ENCODE results near the gene TSPAN15. TPM values are rescaled to one million over a fixed set of nuclear protein-coding genes. Genes with fewer than 3 reads are reported as not detected.

TSPAN15 gene
- total RNA-seq, 2 experiments from 2014 or later = 2.4 to 3.1 TPM

- CTCF ChIA-PET (ENCODE audit: unreplicated experiment) = no interaction called here
- Histone ChIP-seq H4K20me1 (ENCODE audit: insufficient read depth, low read length) (no peaks in the 10 kb centered on the region), H2AFZ (ENCODE audit: low read length) (no peak overlapping the region), H3K36me3 (ENCODE audit: insufficient read depth, low read length) (no peaks in the 10 kb centered on the region), H3K4me1 (ENCODE audit: insufficient read depth, low read length, poor library complexity, severe bottlenecking) (no peaks in the 10 kb centered on the region), H3K4me3 (ENCODE audit: low read depth, low read length, poor library complexity, severe bottlenecking) (no peak overlapping the region), H3K79me2 (ENCODE audit: insufficient read depth, low read depth, low read length) (no peaks in the 10 kb centered on the region), H3K4me2 (ENCODE audit: low read length) (no peak overlapping the region), H3K9me3 (ENCODE audit: low read length) (no peaks in the 10 kb centered on the region), H3K9me2 (ENCODE audit: insufficient read depth, low read length) (no peaks in the 10 kb centered on the region), H3K27ac (ENCODE audit: low read depth, low read length, poor library complexity, severe bottlenecking) (no peak overlapping the region)
- no peak for TF ChIP-seq EZH2phosphoT487 (IDR thresholded peaks at IDR 0.05; ENCODE audit: borderline replicate concordance, low read depth, low read length)
- no peak for TF ChIP-seq CTCF (conservative IDR thresholded peaks at IDR 0.05; ENCODE audit: low read length)
- no peak for DNase-seq (ENCODE audit: low spot score)
- POLR2A ChIA-PET = interaction anchor here (0.6 to 0.7 kb wide), 2 partner anchors 566 to 795 kb away, joined by 3 to 5 read pairs; no protein-coding TSS in a partner anchor
- intact Hi-C loops (cut with micrococcal nuclease; ENCODE audit: unreplicated experiment) = no loop called here
- BruUV-seq (replicated peaks) = no TSS peak
Observed at GRCh38 chr10:69468751-69469089, 17.5 kb downstream of the TSPAN15 start.

- Histone ChIP-seq H3K27ac (ENCODE audit: low read depth, low read length, poor library complexity, severe bottlenecking) (no peak overlapping the region), H3K4me3 (ENCODE audit: low read depth, low read length, poor library complexity, severe bottlenecking) (no peak overlapping the region), H3K79me2 (ENCODE audit: insufficient read depth, low read depth, low read length) (no peaks in the 10 kb centered on the region), H3K9me2 (ENCODE audit: insufficient read depth, low read length) (no peaks in the 10 kb centered on the region), H3K4me1 (ENCODE audit: insufficient read depth, low read length, poor library complexity, severe bottlenecking) (no peaks in the 10 kb centered on the region), H2AFZ (ENCODE audit: low read length) (no peak overlapping the region), H3K4me2 (ENCODE audit: low read length) (no peak overlapping the region), H4K20me1 (ENCODE audit: insufficient read depth, low read length) (no peaks in the 10 kb centered on the region), H3K36me3 (ENCODE audit: insufficient read depth, low read length) (no peaks in the 10 kb centered on the region), H3K9me3 (ENCODE audit: low read length) (no peaks in the 10 kb centered on the region)
- ChIA-PET POLR2A (no interaction called here), CTCF (ENCODE audit: unreplicated experiment) (no interaction called here)
- BruUV-seq (replicated peaks) = no TSS peak
- TF ChIP-seq EZH2phosphoT487 (IDR thresholded peaks at IDR 0.05; ENCODE audit: borderline replicate concordance, low read depth, low read length) (no peak), CTCF (conservative IDR thresholded peaks at IDR 0.05; ENCODE audit: low read length) (no peak)
- intact Hi-C loops (cut with micrococcal nuclease; ENCODE audit: unreplicated experiment) = no loop called here
- DNase-seq (ENCODE audit: low spot score) = no peak
Observed at GRCh38 chr10:69469976-69470375, 18.7 kb downstream of the TSPAN15 start.

GRCh38 chr10:69470463-69471384 lies 19.5 kb downstream of the TSPAN15 start:
- Histone ChIP-seq H4K20me1 (ENCODE audit: insufficient read depth, low read length) (no peaks in the 10 kb centered on the region), H3K4me3 (ENCODE audit: low read depth, low read length, poor library complexity, severe bottlenecking) (no peak overlapping the region), H3K4me1 (ENCODE audit: insufficient read depth, low read length, poor library complexity, severe bottlenecking) (no peaks in the 10 kb centered on the region), H3K27ac (ENCODE audit: low read depth, low read length, poor library complexity, severe bottlenecking) (no peak overlapping the region), H2AFZ (ENCODE audit: low read length) (no peak overlapping the region), H3K36me3 (ENCODE audit: insufficient read depth, low read length) (no peaks in the 10 kb centered on the region), H3K9me2 (ENCODE audit: insufficient read depth, low read length) (no peaks in the 10 kb centered on the region), H3K79me2 (ENCODE audit: insufficient read depth, low read depth, low read length) (no peaks in the 10 kb centered on the region), H3K9me3 (ENCODE audit: low read length) (no peaks in the 10 kb centered on the region), H3K4me2 (ENCODE audit: low read length) (no peak overlapping the region)
- intact Hi-C loops (cut with micrococcal nuclease; ENCODE audit: unreplicated experiment) = no loop called here
- no peak for TF ChIP-seq EZH2phosphoT487 (IDR thresholded peaks at IDR 0.05; ENCODE audit: borderline replicate concordance, low read depth, low read length)
- no peak for TF ChIP-seq CTCF (conservative IDR thresholded peaks at IDR 0.05; ENCODE audit: low read length)
- POLR2A ChIA-PET = no interaction called here
- BruUV-seq (replicated peaks) = no TSS peak
- CTCF ChIA-PET (ENCODE audit: unreplicated experiment) = no interaction called here
- DNase-seq (ENCODE audit: low spot score) = no peak
